SIG-M5 treated with dmso at 0.1 percent for 504 hours (cell line): ENCODE data around the gene UBE2L3.
"Not testable (repeated sequence)": the region's sequence is repeated elsewhere in the genome, so short reads cannot be mapped to it uniquely, and the experiment has no call there.

Experiments used
- DNase-seq: peaks from one replicate; lab custom pipeline; 2025; ENCODE audit not compliant: unreplicated experiment; lab: John Stamatoyannopoulos, UW

UBE2L3 gene

GRCh38 chr22:21642584-21643448 is 75.3 kb downstream of the UBE2L3 start:
- peak; percentile 46 for DNase-seq

DNA sequence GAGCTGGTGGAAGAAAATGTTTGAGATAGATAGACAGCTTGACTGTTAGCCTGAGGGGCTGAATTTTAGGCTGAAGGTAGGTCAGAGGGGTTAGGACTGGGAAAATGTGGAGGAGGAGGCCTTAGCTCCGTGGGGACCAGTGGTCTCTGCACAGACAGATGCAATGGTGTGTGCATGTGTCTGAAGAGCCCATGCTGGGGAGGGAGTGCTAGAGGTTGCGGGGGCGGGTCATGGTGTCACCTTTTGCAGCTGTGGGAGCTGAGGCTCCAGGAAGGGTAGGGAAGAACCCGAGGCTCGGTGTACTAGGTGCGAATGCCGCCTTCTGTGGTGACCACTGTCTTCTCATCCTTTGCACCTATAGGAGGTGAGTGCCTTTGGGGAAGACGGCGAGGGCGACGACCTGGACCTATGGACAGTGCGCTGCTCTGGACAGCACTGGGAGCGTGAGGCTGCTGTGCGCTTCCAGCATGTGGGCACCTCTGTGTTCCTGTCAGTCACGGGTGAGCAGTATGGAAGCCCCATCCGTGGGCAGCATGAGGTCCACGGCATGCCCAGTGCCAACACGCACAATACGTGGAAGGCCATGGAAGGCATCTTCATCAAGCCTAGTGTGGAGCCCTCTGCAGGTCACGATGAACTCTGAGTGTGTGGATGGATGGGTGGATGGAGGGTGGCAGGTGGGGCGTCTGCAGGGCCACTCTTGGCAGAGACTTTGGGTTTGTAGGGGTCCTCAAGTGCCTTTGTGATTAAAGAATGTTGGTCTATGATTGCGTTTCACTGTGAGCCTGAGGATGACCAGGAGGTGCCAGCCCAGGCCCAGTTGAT is 76.2 kb downstream of the UBE2L3 start:
- DNase-seq = no peak

DNA sequence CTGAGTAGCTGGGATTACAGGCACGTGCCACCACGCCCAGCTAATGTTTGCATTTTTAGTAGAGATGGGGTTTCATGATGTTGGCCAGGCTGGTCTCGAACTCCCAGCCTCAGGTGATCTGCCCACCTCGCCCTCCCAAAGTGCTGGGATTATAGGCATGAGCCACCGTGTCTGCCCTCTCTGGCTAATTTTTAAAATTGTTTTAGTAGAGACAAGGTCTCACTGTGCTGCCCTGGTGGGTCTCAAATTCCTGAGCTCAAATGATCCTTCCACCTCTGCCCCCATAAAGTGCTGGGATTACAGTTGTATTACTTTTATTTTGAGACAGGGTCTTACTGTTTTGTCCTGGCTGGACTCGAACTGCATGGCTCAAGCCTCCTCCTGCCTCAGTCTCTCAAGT is 78.0 kb downstream of the UBE2L3 start:
- not testable (repeated sequence) for DNase-seq

- DNase-seq = peak; percentile 87
These were observed 79.4 kb downstream of the UBE2L3 start for GRCh38 chr22:21646608-21647590.

DNA sequence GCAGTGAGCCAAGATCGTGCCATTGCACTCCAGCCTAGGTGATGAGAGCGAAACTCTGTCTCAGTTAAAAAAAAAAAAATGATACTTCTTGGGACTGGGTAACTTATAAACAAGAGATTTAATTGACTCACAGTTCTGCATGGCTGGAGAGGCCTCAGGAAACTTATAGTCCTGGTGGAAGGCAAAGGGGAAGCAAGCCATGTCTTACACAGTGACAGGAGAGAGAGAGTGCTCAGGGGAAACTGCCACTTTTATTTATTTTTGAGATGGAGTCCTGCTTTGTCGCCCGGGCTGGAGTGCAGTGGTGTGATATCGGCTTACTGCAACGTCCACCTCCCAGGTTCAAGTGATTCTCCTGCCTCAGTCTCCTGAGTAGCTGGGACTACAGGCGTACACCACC is 82.8 kb downstream of the UBE2L3 start:
- DNase-seq = no peak

- DNase-seq = peak; percentile 51
These were observed 83.5 kb downstream of the UBE2L3 start for GRCh38 chr22:21650823-21651520.

DNA sequence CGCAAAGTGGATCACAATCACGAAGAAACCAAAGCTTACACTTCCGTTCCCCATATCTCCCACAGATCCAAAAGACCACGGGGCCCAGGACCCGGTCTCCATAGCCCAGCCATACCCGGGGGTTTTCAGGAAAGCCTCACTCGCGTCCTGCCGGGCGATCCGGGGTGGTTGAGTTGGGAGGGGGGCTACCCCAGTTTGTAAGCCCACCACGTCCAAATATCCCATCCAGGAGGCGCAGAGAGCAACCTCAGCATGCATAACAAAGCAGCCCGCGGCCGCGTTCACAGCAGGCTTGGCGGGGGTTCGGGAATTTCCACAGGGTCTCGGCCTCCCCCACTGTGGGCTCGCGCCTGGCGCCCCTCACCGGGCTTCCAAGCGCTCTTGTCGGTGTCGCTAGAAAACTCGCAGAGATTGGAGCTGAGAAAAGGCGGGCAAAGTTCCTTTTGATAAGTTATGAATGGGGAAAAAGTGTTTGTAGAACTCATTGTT is 84.1 kb downstream of the UBE2L3 start:
- no peak for DNase-seq

DNA sequence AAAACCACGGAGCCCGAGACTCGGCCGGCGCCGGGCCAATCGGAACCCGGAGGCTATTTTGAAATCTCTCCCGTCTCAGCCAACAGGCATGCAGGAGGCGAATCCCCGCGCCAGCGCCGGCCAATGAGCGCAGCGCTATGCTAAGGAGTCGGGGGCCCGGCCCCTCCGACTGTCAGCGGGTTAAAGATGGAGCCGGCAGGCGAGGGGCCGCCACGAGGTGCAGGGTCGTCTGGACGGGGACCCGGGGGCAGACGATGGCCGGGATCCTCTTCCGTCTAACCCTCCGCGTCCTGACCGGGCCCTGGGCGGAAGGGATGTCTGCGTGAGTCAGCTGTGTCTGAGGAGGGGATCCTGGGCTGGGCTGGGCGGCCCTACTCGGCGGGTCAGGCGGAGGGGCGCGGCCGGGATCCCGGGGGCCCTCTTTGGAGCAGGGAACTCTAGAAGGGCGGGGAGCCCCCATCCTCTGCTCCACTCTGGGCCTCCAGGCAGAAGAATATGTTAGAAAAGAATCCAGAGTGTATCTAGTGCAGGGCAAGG is 84.6 kb downstream of the UBE2L3 start:
- DNase-seq = peak; percentile 89

DNA sequence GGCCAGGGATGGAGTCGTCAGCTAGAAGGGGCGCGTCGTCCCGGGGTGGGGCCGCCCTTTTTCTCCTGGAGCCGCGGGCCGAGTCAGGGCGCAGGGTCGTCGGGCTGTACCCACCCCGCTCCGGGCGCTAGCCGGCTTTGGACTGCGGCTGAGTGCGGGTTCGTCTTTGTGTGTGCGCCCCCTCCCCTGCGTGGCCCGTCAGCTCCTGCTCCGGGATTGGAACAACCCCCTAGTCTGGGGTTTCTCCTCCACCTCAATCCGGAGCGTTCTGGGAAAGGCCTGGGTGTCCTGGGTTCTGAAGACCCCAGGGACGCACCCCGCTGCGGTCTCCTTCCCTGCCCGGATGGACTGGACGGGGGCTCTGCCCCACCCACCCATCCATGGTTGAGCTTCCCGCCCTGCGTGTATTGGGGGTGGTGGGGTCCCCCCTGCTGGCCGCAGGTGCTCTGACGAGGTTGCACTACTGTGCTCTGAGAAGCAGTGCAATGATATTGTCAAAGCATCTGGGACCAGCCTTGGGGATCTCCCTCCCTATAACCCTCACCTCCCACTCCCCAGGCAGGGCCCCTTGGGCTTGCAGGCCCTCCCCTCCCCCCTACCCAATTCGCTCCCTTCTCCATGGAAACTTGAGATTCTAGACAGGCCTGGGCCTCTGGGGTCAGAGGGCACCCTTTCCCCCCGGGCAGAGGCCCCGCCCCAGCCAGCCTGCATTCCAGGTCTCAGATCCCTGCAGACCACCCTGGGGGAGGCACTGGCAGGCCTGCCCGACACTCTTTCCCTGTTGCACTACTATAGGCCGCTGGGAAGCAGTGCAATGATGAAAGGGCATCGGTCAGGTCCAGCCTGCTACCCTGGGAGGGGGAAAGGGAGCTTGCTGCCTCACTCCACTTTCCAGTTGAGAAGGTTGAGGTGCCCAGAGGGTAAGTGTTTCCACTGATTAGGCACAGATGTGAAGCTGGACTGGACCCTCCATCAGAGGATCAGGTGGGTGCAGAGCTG is 85.3 kb downstream of the UBE2L3 start:
- DNase-seq = no peak

DNA sequence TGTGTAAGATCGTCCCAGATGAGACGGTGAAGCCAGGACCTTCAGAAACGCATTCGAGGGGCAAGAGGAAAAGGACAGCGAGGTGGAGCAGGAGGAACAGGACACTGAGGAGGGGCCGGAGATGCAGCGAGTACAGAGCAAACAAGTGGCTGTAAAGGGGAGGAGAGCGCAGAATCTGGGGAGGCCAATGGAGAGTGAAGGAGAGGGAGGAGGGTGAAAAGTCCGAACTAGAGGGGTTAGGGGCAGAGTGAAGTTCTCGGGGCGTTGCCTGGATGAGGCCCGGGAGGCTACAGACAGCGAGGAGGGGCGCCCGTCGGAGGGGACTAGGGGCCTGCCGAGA is 89.5 kb downstream of the UBE2L3 start:
- no peak for DNase-seq

DNA sequence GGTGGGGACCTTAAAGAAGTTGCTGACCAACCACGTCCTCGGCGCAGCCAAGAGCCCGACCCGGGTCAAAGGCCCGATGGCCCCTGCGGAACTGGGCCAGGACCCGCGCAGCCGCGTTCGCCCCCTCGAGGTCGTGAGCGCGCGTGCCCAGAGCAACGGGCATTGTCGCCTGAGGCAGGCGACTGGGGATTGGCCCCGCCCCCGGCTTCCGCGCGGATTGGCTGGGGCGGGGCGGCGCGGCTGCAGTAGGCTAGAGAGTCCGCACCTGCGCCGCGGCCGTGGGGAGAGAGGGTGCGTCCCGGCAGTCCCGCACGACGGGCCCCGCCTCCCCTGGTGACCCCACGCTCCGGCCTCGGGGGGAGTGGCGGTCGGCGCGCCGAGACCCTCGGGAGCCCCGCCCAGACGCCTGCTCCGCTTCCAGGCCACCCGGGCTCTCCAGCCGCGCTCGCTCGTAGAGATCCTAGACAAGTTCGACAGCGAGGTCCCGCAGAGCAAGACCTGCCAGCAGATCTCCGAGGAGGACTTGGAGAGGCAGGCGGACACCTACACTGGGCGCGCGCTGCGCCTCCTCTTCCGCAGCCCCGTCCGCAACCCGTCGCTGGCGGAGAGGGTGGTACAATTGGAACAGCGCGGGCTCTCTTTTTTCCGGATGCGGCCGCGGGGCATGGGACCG is 90.0 kb downstream of the UBE2L3 start:
- peak; percentile 77 for DNase-seq

DNA sequence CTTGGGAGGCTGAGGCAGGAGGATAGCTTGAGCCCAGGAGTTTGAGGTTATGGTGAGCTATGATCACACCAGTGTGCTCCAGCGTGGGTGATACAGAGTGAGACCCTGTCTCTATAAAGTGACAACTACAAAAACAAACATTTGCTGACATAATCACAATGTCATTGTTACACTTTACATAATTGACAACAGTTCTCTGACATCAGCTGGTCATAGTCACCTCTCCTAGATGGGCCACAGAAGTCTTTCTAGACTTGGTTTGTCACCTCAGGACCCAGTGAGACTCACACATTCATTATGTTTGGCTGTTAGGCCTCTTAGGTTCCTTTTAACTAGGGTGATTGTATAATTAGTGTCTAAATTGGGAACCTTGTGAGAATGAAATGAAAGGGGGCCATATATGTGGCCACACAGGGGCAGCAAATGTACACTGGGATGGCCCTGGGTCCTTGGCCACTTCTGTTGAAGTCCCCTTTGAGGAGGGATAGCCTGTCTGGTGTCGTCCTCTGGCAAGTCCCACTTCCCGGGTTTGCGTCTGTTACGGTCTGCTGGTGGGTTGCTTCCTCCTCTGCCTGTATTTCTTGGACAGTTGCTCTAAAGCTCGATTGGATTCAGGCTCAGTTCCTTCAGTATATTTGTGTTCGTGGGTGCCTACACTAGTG is 92.5 kb downstream of the UBE2L3 start:
- no peak for DNase-seq

GRCh38 chr22:21660904-21661303 is 93.4 kb downstream of the UBE2L3 start:
- DNase-seq = no peak

- no peak for DNase-seq
These were observed 94.5 kb downstream of the UBE2L3 start for GRCh38 chr22:21661991-21662390.

GRCh38 chr22:21663738-21664137 is 96.2 kb downstream of the UBE2L3 start:
- DNase-seq = no peak

GRCh38 chr22:21665047-21665851 is 97.7 kb downstream of the UBE2L3 start:
- no peak for DNase-seq

GRCh38 chr22:21666786-21667185 is 99.3 kb downstream of the UBE2L3 start:
- DNase-seq = no peak
